ENCODE data around the gene FYB1.

The FYB1 gene

DNA sequence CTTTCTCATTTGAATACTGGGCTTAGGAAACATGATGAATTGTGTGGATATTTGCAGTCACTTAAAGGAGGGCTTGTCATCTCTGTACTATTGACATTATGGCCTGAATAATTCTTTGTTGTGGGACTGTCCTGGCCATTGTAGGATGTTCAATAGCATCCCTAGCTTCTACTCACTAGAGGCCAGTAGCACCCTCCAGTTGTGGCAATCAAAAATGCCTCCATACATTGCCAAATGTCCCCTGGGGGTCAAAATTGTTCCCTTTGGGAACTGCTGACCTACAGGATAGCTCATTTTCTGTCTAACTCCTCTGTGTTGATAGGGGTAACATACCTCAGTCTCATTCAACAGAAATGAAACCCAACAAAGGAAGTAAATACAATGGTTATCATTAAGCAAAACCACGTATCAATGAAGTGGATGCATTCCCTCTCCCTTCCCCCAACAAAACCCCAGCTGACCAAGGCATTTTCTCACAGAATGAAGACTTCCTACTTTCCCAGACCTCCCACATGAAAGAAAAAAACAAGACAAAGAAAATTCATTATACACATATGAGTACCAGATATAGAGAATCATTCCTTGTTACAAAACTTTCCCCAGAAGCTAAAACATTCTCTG, 18.1 kb downstream of the FYB1 start:
- no peak for DNase-seq
- Histone ChIP-seq H3K18ac (ENCODE audit: low read depth in 1 of 2, low read length in 2 of 2) (no peak overlapping the region), H4K8ac (ENCODE audit: low read length) (no peak overlapping the region), H2BK15ac (ENCODE audit: low read depth, poor library complexity, severe bottlenecking) (no peak overlapping the region), H2AFZ (ENCODE audit: low read depth, low read length) (no peak overlapping the region), H4K91ac (ENCODE audit: low read length) (no peak overlapping the region), H2AK5ac (ENCODE audit: low read length, severe bottlenecking) (no peak overlapping the region), H3K4ac (ENCODE audit: low read depth in 1 of 2, low read length in 2 of 2) (no peak overlapping the region), H3K27ac (ENCODE audit: low read length, poor library complexity, severe bottlenecking) (no peak overlapping the region), H2BK120ac (ENCODE audit: low read depth, low read length) (no peak overlapping the region), H2BK12ac (ENCODE audit: low read length in 2 of 2) (no peak overlapping the region), H3K4me2 (ENCODE audit: low read length, poor library complexity, severe bottlenecking) (no peak overlapping the region), H3K27me3 (ENCODE audit: control insufficient read depth in 1 of 2, insufficient read depth in 1 of 2, low read length in 2 of 2) (no peaks in the 10 kb centered on the region), H3K9ac (ENCODE audit: low read length) (no peak overlapping the region), H3K36me3 (ENCODE audit: control insufficient read depth in 1 of 2, insufficient read depth in 2 of 2, low read depth in 1 of 2, low read length in 2 of 2) (no peaks in the 10 kb centered on the region), H3K14ac (ENCODE audit: low read length in 2 of 2) (no peak overlapping the region), H2BK5ac (ENCODE audit: low read depth, low read length, poor library complexity, severe bottlenecking) (no peak overlapping the region), H3K4me1 (ENCODE audit: control insufficient read depth, insufficient read depth, low read depth, low read length) (no peaks in the 10 kb centered on the region), H3K79me1 (replicated peaks; ENCODE audit: low read length, poor library complexity, severe bottlenecking) (no peaks in the 10 kb centered on the region), H3K23ac (ENCODE audit: low read length in 2 of 2) (no peak overlapping the region), H3K4me3 (ENCODE audit: insufficient read depth in 1 of 2, low read depth in 1 of 2, low read length in 2 of 2) (no peak overlapping the region), H3K9me3 (ENCODE audit: control insufficient read depth, low read length) (no peaks in the 10 kb centered on the region)
- WGBS = 90% methylated on average over 1 of the region's 1 CpG

DNA sequence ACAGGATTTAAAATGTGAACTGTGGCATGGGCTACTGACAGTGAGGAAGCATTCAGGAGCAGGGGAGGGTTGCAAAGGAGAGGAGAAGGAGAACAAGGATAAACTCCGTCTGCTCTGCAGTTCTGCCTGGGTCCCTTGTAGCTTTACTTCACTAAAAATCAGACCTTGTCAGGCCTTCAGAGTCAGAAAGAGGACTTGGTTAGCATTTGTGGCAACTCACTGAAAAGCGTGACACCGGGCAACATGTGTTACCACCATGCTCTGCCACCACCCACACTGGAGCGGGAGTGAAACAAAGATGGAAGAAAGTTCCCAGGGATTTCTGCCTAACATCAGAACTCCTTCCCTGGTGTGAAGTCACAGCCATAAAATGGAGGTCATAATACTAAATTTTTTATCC, 19.3 kb downstream of the FYB1 start:
- H3K79me1 ChIP-seq (replicated peaks; ENCODE audit: low read length, poor library complexity, severe bottlenecking) = no peaks in the 10 kb centered on the region
- no peak for DNase-seq
- no peak overlapping the region for H3K4me3 ChIP-seq (ENCODE audit: insufficient read depth in 1 of 2, low read depth in 1 of 2, low read length in 2 of 2)
- H2AK5ac ChIP-seq (ENCODE audit: low read length, severe bottlenecking) = no peak overlapping the region
- no peaks in the 10 kb centered on the region for H3K9me3 ChIP-seq (ENCODE audit: control insufficient read depth, low read length)
- H4K8ac ChIP-seq (ENCODE audit: low read length) = no peak overlapping the region
- H3K14ac ChIP-seq (ENCODE audit: low read length in 2 of 2) = no peak overlapping the region
- H2BK12ac ChIP-seq (ENCODE audit: low read length in 2 of 2) = no peak overlapping the region
- H3K4me1 ChIP-seq (ENCODE audit: control insufficient read depth, insufficient read depth, low read depth, low read length) = no peaks in the 10 kb centered on the region
- H3K4me2 ChIP-seq (ENCODE audit: low read length, poor library complexity, severe bottlenecking) = no peak overlapping the region
- H3K9ac ChIP-seq (ENCODE audit: low read length) = no peak overlapping the region
- no peak overlapping the region for H3K23ac ChIP-seq (ENCODE audit: low read length in 2 of 2)
- H3K27ac ChIP-seq (ENCODE audit: low read length, poor library complexity, severe bottlenecking) = no peak overlapping the region
- no peak overlapping the region for H2BK5ac ChIP-seq (ENCODE audit: low read depth, low read length, poor library complexity, severe bottlenecking)
- no peak overlapping the region for H2AFZ ChIP-seq (ENCODE audit: low read depth, low read length)
- no peak overlapping the region for H3K18ac ChIP-seq (ENCODE audit: low read depth in 1 of 2, low read length in 2 of 2)
- no peak overlapping the region for H4K91ac ChIP-seq (ENCODE audit: low read length)
- no peak overlapping the region for H2BK120ac ChIP-seq (ENCODE audit: low read depth, low read length)
- WGBS = 96% methylated on average over 4 of the region's 4 CpGs
- H3K27me3 ChIP-seq (ENCODE audit: control insufficient read depth in 1 of 2, insufficient read depth in 1 of 2, low read length in 2 of 2) = no peaks in the 10 kb centered on the region
- no peak overlapping the region for H3K4ac ChIP-seq (ENCODE audit: low read depth in 1 of 2, low read length in 2 of 2)
- no peak overlapping the region for H2BK15ac ChIP-seq (ENCODE audit: low read depth, poor library complexity, severe bottlenecking)
- H3K36me3 ChIP-seq (ENCODE audit: control insufficient read depth in 1 of 2, insufficient read depth in 2 of 2, low read depth in 1 of 2, low read length in 2 of 2) = no peaks in the 10 kb centered on the region

DNA sequence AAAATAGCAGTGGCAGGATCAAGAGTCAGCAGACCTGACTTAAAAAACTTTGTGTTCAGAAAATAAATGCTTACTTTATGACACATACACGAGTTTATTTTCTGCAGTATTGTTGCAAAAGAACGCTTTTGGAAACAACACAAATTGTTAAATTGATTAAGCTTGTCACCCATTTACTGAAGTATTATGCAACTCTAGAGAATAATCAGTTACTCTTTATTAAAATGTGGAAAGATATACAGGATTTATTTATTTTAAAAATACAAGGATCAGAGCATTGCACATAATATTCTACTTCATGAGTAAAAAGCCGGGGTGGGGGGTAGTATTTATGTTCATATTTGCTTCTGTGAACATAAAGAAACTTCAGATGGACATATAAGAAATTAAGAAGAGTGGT, 20.0 kb downstream of the FYB1 start:
- Histone ChIP-seq H3K18ac (ENCODE audit: low read depth in 1 of 2, low read length in 2 of 2) (no peak overlapping the region), H3K4me1 (ENCODE audit: control insufficient read depth, insufficient read depth, low read depth, low read length) (no peaks in the 10 kb centered on the region), H3K9ac (ENCODE audit: low read length) (no peak overlapping the region), H2AK5ac (ENCODE audit: low read length, severe bottlenecking) (no peak overlapping the region), H3K23ac (ENCODE audit: low read length in 2 of 2) (no peak overlapping the region), H2BK15ac (ENCODE audit: low read depth, poor library complexity, severe bottlenecking) (no peak overlapping the region), H3K27me3 (ENCODE audit: control insufficient read depth in 1 of 2, insufficient read depth in 1 of 2, low read length in 2 of 2) (no peaks in the 10 kb centered on the region), H3K4me3 (ENCODE audit: insufficient read depth in 1 of 2, low read depth in 1 of 2, low read length in 2 of 2) (no peak overlapping the region), H2BK5ac (ENCODE audit: low read depth, low read length, poor library complexity, severe bottlenecking) (no peak overlapping the region), H2BK120ac (ENCODE audit: low read depth, low read length) (no peak overlapping the region), H3K9me3 (ENCODE audit: control insufficient read depth, low read length) (no peaks in the 10 kb centered on the region), H3K14ac (ENCODE audit: low read length in 2 of 2) (no peak overlapping the region), H3K79me1 (replicated peaks; ENCODE audit: low read length, poor library complexity, severe bottlenecking) (no peaks in the 10 kb centered on the region), H3K27ac (ENCODE audit: low read length, poor library complexity, severe bottlenecking) (no peak overlapping the region), H4K91ac (ENCODE audit: low read length) (no peak overlapping the region), H4K8ac (ENCODE audit: low read length) (no peak overlapping the region), H3K4ac (ENCODE audit: low read depth in 1 of 2, low read length in 2 of 2) (no peak overlapping the region), H2BK12ac (ENCODE audit: low read length in 2 of 2) (no peak overlapping the region), H3K36me3 (ENCODE audit: control insufficient read depth in 1 of 2, insufficient read depth in 2 of 2, low read depth in 1 of 2, low read length in 2 of 2) (no peaks in the 10 kb centered on the region), H2AFZ (ENCODE audit: low read depth, low read length) (no peak overlapping the region), H3K4me2 (ENCODE audit: low read length, poor library complexity, severe bottlenecking) (no peak overlapping the region)
- 78% methylated on average over 3 of the region's 3 CpGs for WGBS
- no peak for DNase-seq

DNA sequence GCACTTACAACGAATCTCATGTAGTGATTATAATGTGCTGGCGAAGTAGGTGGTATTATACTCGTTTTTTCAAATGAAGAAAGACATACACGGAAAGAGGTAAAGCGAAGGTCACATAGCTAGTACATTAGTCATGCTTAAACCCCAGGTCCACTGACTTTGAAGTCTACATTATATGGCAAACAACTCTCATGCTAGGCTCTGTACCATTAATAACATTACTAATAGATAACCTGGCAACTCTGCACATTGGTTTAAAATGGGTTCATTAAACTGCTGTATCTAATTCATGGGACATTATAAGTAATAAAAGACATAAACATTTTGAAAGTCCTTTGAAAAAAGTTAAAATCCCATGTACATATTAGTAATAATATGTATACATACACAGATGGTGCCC, 21.2 kb downstream of the FYB1 start:
- Histone ChIP-seq H2BK5ac (ENCODE audit: low read depth, low read length, poor library complexity, severe bottlenecking) (no peak overlapping the region), H3K23ac (ENCODE audit: low read length in 2 of 2) (no peak overlapping the region), H2BK120ac (ENCODE audit: low read depth, low read length) (no peak overlapping the region), H3K4me3 (ENCODE audit: insufficient read depth in 1 of 2, low read depth in 1 of 2, low read length in 2 of 2) (no peak overlapping the region), H2AK5ac (ENCODE audit: low read length, severe bottlenecking) (no peak overlapping the region), H3K4me1 (ENCODE audit: control insufficient read depth, insufficient read depth, low read depth, low read length) (no peaks in the 10 kb centered on the region), H2BK12ac (ENCODE audit: low read length in 2 of 2) (no peak overlapping the region), H2BK15ac (ENCODE audit: low read depth, poor library complexity, severe bottlenecking) (no peak overlapping the region), H2AFZ (ENCODE audit: low read depth, low read length) (no peak overlapping the region), H3K9me3 (ENCODE audit: control insufficient read depth, low read length) (no peaks in the 10 kb centered on the region), H3K18ac (ENCODE audit: low read depth in 1 of 2, low read length in 2 of 2) (no peak overlapping the region), H3K4ac (ENCODE audit: low read depth in 1 of 2, low read length in 2 of 2) (no peak overlapping the region), H4K91ac (ENCODE audit: low read length) (no peak overlapping the region), H3K14ac (ENCODE audit: low read length in 2 of 2) (no peak overlapping the region), H3K4me2 (ENCODE audit: low read length, poor library complexity, severe bottlenecking) (no peak overlapping the region), H3K79me1 (replicated peaks; ENCODE audit: low read length, poor library complexity, severe bottlenecking) (no peaks in the 10 kb centered on the region), H3K27ac (ENCODE audit: low read length, poor library complexity, severe bottlenecking) (no peak overlapping the region), H3K36me3 (ENCODE audit: control insufficient read depth in 1 of 2, insufficient read depth in 2 of 2, low read depth in 1 of 2, low read length in 2 of 2) (no peaks in the 10 kb centered on the region), H3K27me3 (ENCODE audit: control insufficient read depth in 1 of 2, insufficient read depth in 1 of 2, low read length in 2 of 2) (no peaks in the 10 kb centered on the region), H3K9ac (ENCODE audit: low read length) (no peak overlapping the region), H4K8ac (ENCODE audit: low read length) (no peak overlapping the region)
- 78% methylated on average over 5 of the region's 5 CpGs for WGBS
- no peak for DNase-seq
